ENCODE results near the gene TSPAN16.
"Not testable (repeated sequence)": the region's sequence is repeated elsewhere in the genome, so short reads cannot be mapped to it uniquely, and the experiment has no call there.

Gene TSPAN16

DNA sequence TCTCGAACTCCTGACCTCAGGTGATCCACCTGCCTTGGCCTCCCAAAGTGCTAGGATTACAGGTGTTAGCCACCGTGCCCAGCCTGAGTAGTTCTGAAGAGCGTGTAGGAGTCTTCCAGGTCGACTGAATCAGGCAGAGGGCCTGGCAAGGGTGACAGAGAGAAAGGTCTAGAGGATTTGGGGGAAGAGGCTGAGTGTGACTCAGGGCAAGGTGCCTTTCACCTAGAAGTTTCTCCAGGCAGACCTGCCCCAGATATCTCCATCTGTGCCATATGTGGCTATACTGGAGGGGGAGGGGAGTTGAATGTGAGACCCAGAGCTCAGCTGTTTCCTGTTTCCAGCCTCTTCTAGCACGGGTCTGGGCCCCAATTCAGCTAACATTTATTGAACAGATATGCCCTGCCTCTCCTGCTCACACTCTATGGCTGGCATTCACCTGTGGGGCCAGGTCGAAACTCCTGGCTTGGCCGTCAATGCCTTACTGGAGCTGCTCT lies 51.6 kb downstream of the TSPAN16 start:
- DNase-seq, result no peak

GRCh38 chr19:11349171-11349570 lies 53.2 kb downstream of the TSPAN16 start:
- no peak for DNase-seq

DNA sequence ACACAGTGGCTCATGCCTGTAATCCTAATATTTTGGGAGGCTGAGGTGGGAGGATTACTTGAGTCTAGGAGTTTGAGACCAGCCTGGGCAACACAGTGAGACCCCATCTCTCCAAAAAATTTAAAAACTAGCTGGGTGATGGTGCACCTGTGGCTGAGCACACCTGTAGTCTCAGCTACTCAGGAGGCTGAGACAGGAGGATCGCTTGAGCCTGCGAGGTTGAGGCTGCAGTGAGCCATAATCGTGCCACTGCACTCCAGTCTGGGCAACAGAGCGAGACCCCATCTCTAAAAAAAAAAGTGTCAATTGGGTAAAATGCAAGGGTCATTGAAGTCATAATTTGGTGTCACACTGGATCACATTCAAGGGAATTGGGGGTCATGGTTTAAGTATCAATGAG lies 58.1 kb downstream of the TSPAN16 start:
- not testable (repeated sequence) for DNase-seq

GRCh38 chr19:11355160-11356073 lies 59.5 kb downstream of the TSPAN16 start, which contains the start of gene PLPPR2:
PLPPR2 (plus strand) TSS chr19:11355432; CDS start chr19:11357674, 2,242 bp downstream.
- peak; percentile 78 to 81 for DNase-seq

- no peak for DNase-seq
Observed at GRCh38 chr19:11356074-11356397, 60.1 kb downstream of the TSPAN16 start.

DNA sequence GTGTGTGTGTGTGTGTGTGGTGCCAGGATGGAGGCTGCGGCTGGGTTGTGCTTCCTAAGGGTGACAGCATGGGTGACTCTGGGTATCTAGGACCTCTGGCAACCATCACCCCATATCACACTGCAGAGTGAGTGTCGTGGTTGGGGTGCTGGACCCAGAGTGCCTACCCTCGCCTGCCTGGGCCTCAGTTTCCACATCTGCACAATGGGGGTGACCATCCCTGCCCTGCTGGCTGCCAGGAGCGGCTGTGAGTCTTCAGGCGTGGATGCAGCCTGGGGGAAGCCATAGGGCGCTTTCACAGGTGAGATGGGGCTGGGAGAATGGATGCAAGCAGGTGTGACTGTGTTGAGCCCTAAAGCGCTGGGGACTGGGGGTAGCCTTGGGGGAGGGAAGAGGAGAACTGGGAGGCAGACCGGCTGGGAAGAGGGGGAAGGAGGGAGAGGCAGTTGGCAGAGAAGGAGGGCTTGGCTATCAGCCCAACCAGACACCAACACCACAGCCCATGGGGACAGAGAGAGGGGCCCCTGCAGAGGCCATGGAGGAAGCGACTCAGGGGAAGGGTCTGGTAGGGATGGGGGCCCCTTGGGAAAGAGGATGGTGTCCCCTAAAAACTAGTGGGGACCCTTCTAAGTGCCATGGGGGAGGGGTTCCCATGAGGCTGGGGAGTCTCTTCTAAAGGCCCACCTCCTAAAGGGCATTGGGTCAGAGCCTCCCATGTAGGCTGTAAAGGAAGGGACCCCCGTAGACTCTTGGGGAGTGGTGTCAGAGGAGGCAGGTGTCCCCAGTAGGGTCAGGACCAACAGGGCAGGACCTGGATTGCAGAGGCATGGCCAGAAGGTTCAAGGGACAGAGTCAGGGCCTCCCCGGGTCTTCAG lies 61.0 kb downstream of the TSPAN16 start:
- DNase-seq, result no peak

DNA sequence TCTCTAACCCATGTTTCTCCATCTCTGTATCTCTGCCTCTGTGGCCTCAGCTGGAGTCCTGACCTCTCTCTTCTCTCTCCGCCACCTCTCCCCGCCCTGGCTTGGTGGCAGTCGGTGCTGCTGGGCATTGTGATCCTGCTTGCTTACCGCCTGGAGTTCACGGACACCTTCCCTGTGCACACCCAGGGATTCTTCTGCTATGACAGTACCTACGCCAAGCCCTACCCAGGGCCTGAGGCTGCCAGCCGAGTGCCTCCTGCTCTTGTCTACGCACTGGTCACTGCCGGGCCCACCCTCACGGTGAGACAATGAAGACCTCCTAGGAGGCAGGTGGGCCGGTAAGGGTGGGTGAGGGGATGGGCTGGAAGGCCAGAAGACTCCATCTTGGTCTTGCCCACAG lies 63.5 kb downstream of the TSPAN16 start:
- DNase-seq, result no peak

DNA sequence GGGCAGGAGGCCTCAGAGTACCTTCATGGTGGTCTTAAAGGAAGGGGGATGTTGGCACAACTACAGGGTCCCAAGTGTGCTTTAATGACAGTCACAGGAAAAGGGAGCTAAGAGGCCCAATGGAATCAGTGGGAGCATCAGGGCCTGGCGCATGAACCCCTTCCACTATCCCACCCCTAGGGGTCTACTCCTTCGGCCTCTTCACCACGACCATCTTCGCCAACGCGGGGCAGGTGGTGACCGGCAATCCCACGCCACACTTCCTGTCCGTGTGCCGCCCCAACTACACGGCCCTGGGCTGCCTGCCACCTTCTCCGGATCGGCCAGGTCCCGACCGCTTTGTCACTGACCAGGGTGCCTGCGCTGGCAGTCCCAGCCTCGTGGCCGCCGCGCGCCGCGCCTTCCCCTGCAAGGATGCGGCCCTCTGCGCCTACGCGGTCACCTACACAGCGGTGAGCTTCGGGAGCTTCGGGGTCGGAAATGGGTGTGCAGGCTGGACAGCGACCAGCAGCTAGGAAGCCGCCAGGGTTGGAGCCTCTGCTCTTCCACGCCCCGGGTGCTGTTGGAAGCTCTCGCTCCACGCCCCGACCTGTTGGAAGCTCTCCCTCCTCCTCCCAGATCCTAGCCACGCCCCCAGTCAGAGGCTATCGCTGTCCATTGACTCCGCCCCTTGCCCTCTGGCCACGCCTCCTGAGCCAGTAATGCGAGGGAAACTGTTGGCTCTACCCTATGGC lies 65.2 kb downstream of the TSPAN16 start:
- DNase-seq, result no peak

- DNase-seq, result no peak
Observed at GRCh38 chr19:11361771-11362731, 66.1 kb downstream of the TSPAN16 start.

DNA sequence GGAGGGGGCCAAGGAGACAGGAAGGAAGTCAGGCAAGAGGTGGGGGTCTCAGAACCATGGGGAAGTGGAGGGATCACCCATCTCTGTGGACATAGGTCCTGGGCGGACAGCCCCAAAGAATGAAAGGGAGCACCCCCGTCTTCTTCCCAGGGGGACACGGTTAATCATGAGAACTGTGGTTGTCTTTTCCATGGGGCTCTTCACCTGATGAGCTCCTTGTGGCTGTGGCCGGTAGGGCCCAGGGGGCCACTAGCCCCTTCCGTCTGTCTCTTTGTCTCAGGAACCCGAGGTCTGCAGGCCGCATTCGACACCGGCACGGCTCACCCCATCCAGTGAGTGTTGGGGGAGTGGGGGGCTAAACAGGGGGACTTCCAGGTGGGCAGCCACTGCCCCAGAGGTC lies 67.9 kb downstream of the TSPAN16 start:
- no peak for DNase-seq

DNA sequence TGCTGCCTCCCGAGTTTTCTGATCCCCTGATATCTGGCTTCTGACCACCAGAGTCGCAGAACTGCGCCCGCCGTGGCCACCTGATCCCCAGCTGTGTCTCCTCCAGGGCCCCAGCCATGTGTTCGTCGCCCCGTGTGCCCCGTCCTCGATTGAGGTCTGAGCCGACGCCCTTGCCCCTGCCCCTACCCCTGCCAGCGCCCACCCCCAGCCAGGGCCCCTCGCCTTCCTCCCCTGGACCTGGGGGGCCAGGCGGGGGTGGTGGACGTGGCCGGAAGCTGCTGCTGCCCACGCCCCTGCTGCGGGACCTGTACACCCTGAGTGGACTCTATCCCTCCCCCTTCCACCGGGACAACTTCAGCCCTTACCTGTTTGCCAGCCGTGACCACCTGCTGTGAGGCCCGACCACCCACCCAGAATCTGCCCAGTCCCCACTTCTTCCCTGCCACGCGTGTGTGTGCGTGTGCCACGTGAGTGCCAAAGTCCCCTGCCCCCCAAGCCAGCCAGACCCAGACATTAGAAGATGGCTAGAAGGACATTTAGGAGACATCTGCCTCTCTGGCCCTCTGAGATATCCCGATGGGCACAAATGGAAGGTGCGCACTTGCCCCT lies 68.4 kb downstream of the TSPAN16 start:
- DNase-seq, result no peak

- DNase-seq, result no peak
Observed at GRCh38 chr19:11364935-11365334, 69.0 kb downstream of the TSPAN16 start.

Data from activated CD4-positive, alpha-beta T cell treated with anti-CD3 and anti-CD28 coated beads for 4 hours (primary cell).